DMS79 (cell line): Measurements from ENCODE around the gene ZDHHC14.
"Not testable (repeated sequence)": the region's sequence is repeated elsewhere in the genome, so short reads cannot be mapped to it uniquely, and the experiment has no call there.

Experiments used
- DNase-seq: peaks from one replicate; lab custom pipeline; 2025; lab: John Stamatoyannopoulos, UW

ZDHHC14 gene

DNA sequence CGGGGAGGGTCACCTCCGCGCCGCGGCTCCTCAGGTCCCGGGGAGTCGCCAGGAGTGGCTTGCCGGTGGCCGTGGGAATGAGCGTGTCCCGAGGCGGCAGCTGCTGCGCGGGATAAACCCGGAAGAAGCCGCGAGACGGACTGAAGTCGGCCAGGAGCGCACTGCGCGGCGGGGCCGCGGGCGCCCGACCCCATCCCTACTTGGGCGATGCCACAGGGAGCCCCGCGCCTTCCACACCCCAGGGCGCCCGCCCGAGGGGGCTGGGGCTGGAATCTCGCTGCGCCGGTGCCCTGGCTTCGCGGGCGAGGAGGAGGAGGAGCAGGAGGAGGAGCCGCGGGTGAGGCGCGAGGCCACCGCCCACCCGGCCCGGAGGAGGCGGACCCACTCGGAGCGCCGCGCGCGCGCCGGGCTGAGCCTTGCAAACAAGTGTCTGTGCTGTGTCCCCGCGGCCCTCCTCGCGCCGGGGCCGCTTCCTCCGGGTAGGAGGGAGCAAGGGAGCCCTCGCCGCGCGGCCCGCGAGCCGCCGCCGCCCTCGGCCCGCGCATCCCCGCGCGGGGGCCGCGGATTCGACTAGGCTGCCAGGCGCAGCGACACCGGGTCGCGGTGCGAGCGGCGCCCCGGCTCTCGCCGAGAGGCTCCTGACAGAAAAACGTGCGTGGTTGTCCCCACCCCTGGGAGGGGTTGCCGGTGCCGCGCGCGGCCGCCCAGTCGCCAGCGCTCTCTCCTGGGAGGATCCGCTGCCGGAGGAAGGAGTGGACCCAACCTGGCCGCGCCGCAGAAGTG, at the start of gene ZDHHC14:
Gene ZDHHC14, plus strand, starts transcription at position 412 of the 783 bp plus-strand sequence.
- DNase-seq, result peak; percentile 39

GRCh38 chr6:157332813-157333212, 48.2 kb upstream of the ZDHHC14 start:
- DNase-seq, result no peak

GRCh38 chr6:157333537-157333936, 47.5 kb upstream of the ZDHHC14 start:
- no peak for DNase-seq

- DNase-seq, result no peak
Observed at GRCh38 chr6:157333956-157334355, 47.0 kb upstream of the ZDHHC14 start.

DNA sequence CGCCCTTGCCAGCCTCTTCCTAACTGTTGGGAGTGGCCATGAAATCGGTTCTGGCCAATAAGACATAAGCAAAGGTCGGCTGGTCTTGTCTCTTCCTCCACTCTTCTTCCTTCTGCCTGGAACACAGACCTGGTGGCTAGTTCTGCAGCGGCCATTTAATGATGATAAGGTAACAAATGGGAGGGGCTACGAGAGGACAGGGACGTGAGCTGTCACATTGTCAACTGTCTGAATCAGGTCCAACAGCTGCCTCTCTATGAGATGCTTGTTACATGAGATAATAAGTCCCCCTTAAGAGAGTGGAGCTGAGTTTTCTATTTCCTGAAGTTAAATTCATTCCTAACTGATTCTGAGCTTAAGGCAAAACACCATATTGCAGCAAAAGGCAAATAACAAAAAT, 45.2 kb upstream of the ZDHHC14 start:
- DNase-seq, result no peak

DNA sequence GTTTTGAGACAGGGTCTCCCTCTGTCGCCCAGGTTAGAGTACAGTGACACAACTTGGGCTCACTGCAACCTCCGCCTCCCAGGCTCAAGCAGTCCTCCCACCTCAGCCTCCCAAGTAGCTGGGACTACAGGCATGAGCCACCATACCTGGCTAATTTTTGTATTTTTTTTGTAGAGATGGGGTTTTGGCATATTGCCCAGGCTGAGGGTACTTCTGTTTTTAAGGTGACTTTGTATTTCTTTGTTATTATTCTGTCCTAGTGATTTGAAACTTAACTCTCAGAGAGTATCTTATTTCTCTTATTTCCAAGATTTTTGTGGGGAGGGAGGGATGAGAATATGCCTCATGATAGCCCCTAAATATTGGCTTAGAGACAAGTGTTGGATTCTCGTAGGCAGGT, 43.7 kb upstream of the ZDHHC14 start:
- not testable (repeated sequence) for DNase-seq

DNA sequence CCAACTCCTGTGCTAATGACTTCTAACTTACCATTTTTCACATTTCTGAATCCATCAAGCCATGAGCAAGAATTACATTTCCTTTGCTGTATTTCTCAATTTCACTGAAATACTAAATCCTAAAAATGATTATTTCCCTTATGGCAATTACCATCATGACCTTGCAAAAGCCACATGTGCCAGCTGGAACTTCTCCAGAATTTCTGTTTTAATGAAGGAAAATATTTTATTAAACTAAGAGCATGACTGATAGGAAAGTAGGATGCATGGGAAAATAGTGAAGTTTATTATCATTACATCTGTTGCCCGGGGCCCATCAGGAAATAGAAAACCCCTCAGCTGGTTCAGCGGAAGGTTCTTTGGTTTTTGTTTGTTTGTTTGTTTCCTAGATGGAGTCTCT, 43.2 kb upstream of the ZDHHC14 start:
- DNase-seq, result no peak

DNA sequence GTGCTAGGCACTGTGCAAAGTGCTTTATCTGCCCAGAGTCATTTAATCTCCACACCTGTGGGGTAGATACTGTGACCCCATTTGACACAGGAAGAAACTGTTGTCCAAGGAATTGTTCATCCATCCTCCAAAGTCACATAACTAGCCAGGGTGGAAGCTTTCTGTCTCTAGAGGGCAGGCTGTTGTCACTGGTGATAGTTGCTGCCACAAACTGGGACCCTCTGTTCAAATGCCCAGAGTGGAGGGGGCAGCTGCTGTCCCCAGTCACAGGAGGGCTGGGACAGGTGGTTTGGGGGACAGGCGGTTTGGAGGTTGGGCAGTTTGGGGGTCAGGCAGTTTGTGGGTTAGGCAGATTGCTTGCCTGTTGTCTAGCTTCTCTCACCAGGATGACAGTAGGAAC, 41.6 kb upstream of the ZDHHC14 start:
- DNase-seq, result no peak

- no peak for DNase-seq
Observed at GRCh38 chr6:157343732-157344131, 37.3 kb upstream of the ZDHHC14 start.

DNA sequence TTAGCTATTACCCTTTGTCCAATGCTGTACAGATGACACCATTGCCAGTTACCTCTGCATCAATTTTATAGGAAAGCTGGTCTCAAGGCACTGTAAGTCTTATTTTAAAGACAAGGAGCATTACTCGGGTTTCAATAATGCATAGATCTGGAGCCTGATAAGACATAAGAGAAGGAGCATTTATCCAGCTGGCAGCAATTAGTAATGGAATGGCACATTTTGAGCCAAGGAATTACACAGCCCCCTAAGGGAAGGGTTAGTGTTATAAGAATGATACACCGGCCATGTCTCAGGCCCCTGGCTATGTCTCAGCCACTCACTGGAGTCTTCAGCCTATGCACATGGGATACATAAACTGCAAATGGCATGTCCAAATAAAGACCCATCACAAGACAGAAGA, 34.6 kb upstream of the ZDHHC14 start:
- DNase-seq, result no peak

GRCh38 chr6:157358287-157358686, 22.7 kb upstream of the ZDHHC14 start:
- DNase-seq, result no peak

DNA sequence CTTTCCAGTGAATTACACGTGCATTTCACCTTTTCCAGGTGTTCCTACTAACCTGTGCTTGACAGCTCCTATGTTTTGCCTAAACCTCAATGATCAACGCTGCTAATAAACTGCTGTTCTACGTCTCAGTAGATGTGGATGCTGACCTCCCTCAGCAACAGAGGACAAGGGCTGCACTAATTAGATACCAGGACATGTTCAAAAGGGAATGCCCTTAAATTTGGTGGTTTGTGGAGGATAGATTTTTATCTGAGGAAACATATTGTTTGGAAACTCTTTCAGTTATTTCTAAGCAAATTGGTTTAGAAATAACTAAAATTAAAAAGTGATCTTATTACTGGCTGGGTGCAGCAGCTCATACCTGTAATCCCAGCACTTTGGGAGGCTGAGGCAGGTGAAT, 19.1 kb upstream of the ZDHHC14 start:
- DNase-seq, result no peak

DNA sequence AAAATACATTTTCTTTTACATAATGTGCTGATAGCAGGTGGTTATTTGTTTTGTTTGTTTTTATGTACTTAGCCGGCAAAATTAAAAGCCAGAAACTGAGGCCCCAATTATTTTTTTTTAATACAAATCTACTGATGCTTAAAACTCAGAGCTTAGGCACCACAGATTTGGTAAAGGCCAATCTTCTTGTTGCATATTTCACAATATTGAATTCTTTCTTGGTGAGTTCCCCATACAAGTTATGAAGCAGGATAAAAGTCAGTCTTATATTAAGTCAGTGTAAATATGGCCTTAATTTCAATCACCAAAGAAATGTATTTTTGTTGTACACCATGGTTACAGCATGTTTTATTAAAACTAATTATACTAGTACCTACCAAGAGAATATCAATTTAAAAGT, 16.3 kb upstream of the ZDHHC14 start:
- no peak for DNase-seq

DNA sequence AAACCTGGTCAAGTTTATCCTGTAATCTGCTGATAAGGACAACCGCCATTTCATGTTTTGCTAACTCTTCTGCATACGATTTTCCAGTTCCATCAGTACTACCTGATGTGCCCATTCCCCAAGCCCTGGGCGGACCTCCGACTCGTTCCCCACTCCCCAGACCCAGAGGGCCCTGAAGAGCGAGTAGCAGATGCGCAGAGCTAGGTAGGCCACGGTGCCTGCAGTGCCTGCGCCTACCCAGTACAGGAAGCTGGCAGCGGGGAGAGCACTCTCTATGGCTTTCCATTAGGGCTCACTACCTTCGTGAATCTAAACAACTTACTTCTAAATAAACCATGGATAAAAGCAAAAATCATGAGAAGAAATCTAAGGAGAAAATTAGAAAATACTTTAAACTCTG, 14.3 kb upstream of the ZDHHC14 start:
- no peak for DNase-seq

GRCh38 chr6:157368359-157369049, 12.5 kb upstream of the ZDHHC14 start:
- no peak for DNase-seq

GRCh38 chr6:157370755-157371154, 10.2 kb upstream of the ZDHHC14 start:
- DNase-seq, result no peak

DNA sequence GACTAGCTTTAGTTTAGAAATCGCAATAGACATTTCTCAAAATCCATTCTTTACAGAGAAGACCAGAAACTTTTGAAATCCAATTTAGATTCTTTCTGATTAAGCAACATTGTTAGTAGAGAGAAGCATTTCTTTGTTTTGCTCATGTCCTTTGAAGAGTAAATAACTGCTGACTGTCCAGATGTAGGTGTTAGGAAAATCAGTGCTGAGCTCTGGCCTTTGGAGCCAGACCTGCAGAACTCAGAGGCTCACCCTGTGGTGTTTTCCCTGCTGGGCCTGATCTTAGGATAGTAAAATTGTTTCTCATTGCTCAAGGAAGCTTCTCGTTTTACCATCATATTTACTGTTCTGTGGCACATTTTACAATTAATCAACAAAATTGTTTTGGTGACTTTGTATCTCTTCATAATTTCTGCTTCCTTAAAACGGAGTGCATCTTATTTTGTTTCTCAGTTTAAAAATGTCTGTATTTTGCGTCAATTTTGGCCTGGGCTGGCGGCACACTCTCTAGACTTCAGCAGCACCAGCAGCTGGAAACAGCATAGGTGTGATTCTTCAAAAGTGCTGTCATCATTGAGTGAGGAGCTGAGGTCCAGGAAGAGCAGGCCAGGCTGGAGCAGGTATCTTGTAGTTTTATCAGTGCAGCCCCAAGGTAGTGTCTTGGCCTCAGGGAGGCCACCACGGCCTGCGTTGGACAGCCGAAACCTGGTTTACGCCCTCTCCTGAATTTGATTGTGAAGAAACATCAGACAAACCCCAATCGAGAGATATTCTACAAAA, 8.3 kb upstream of the ZDHHC14 start:
- DNase-seq, result no peak

- no peak for DNase-seq
Observed at GRCh38 chr6:157374889-157375443, 6.0 kb upstream of the ZDHHC14 start.

DNA sequence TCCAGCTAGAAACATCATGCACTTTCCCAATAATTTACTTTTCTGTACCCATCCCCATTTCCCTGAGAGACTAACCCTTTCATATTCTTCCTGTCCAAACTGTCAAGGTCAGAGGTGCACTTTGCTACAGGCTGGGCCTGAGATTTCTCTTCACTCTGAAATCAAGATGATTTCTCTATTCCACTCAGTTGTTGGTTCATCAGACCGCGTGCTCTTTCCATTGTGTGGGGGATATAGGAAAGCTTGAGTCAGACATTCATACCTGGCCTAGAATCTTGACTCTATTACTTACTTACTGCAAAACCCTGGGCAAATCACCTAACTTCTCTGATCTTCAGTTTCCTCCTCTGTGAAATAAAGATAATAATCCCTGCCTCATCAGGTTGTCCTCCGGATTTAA, 4.7 kb upstream of the ZDHHC14 start:
- DNase-seq, result no peak

- DNase-seq, result no peak
Observed at GRCh38 chr6:157376706-157377230, 4.2 kb upstream of the ZDHHC14 start.

GRCh38 chr6:157379656-157380457, 1.1 kb upstream of the ZDHHC14 start:
- peak; percentile 92 for DNase-seq

DNA sequence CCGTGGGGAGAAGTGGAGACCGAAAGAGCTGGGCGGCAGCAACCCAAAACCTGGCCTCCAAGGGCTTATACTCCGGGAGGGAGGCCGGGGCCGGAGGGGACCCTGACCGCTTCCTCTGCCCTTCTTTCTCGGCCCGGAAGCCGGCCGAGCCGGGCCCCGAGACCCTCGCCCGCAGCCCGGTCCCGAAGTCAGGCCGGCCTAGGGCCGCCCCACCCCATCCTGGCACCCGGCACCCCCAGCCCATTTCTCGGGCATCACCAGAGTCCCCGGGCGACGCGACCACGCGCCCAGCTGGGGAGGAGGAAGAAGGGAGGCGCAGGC, 572 bp upstream of the ZDHHC14 start:
- no peak for DNase-seq
